GM23338 (cell line): ENCODE results near the gene A2ML1. TPM values are rescaled to one million over a fixed set of nuclear protein-coding genes. Genes with fewer than 3 reads are reported as not detected.

ENCODE experiments used
- ATAC-seq: fragments of 200-7000 bp; cut with Tn5 transposase; 3 replicates; pipeline ENCODE4 v1.9.1; 2020
- DNase-seq: peaks from one replicate; pipeline ENCODE4 v3.0.0-alpha.2; 2015; ENCODE audit warnings: low spot score
- H2AFZ ChIP-seq: fragments of 200-600 bp; sonication (generic); 2 replicates; pipeline ENCODE4 v1.8.0; 2016; ENCODE audit warnings: antibody characterized with exemption, mild to moderate bottlenecking, moderate library complexity
- H3F3A ChIP-seq: fragments of 200-600 bp; sonication (generic); replicated peaks from 2 replicates; pipeline ENCODE4 v1.8.0; 2017; ENCODE audit warnings: antibody characterized with exemption, mixed run types, low read depth
- H3K27ac ChIP-seq: fragments of 200-600 bp; sonication (generic); 2 replicates; pipeline ENCODE4 v1.6.1; 2016; ENCODE audit warnings: low read depth
- H3K27me3 ChIP-seq: fragments of 200-600 bp; sonication (generic); 2 replicates; pipeline ENCODE4 v1.8.0; 2016; ENCODE audit warnings: mild to moderate bottlenecking, mixed run types, moderate library complexity; ENCODE audit not compliant: insufficient read depth
- H3K36me3 ChIP-seq: fragments of 200-600 bp; sonication (generic); 2 replicates; pipeline ENCODE4 v1.8.0; 2016; ENCODE audit warnings: mild to moderate bottlenecking; ENCODE audit not compliant: insufficient read depth
- H3K4me1 ChIP-seq: fragments of 200-600 bp; sonication (generic); 2 replicates; pipeline ENCODE4 v1.8.0; 2016; ENCODE audit warnings: mild to moderate bottlenecking, moderate library complexity; ENCODE audit not compliant: insufficient read depth
- H3K4me2 ChIP-seq: fragments of 200-600 bp; sonication (generic); 2 replicates; pipeline ENCODE4 v1.7.1; 2017; ENCODE audit warnings: mixed run types
- H3K4me3 ChIP-seq: fragments of 200-600 bp; sonication (generic); 2 replicates; pipeline ENCODE4 v1.6.1; 2016; ENCODE audit warnings: mixed run types
- H3K79me2 ChIP-seq: fragments of 200-600 bp; sonication (generic); replicated peaks from 2 replicates; pipeline ENCODE4 v1.8.0; 2017; ENCODE audit warnings: mild to moderate bottlenecking; ENCODE audit not compliant: insufficient read depth
- H3K9me2 ChIP-seq: fragments of 200-600 bp; sonication (generic); 2 replicates; pipeline ENCODE4 v1.8.0; 2017; ENCODE audit not compliant: insufficient read depth
- H4K20me1 ChIP-seq: fragments of 200-600 bp; sonication (generic); replicated peaks from 2 replicates; pipeline ENCODE4 v1.8.0; 2017; ENCODE audit warnings: mild to moderate bottlenecking; ENCODE audit not compliant: insufficient read depth
- H3K27ac Mint-ChIP-seq: 2 replicates; pipeline ENCODE4 v1.8.0; 2020; ENCODE audit warnings: inconsistent platforms, mild to moderate bottlenecking, moderate library complexity, mixed read lengths
- H3K27me3 Mint-ChIP-seq: 3 replicates; pipeline ENCODE4 v1.8.0; 2022; ENCODE audit warnings: low read depth, mild to moderate bottlenecking, moderate library complexity, mixed read lengths, inconsistent platforms; ENCODE audit not compliant: insufficient read depth, poor library complexity
- H3K36me3 Mint-ChIP-seq: 3 replicates; pipeline ENCODE4 v1.8.0; 2021; ENCODE audit warnings: low read depth, mild to moderate bottlenecking, inconsistent platforms, moderate library complexity, mixed read lengths
- H3K4me1 Mint-ChIP-seq: 3 replicates; pipeline ENCODE4 v1.8.0; 2020; ENCODE audit warnings: mild to moderate bottlenecking, inconsistent platforms, mixed read lengths
- H3K4me3 Mint-ChIP-seq: 3 replicates; pipeline ENCODE4 v1.8.0; 2021; ENCODE audit warnings: moderate library complexity, mild to moderate bottlenecking, inconsistent platforms, mixed read lengths
- H3K9me3 Mint-ChIP-seq: 3 replicates; pipeline ENCODE4 v1.8.0; 2020; ENCODE audit warnings: moderate library complexity, mild to moderate bottlenecking, inconsistent platforms, mixed read lengths
- CREB1 ChIP-seq: fragments of 250-450 bp; sonication (Bioruptor Pico); IDR thresholded peaks from 2 replicates; pipeline ENCODE4 v1.5.0; 2020; ENCODE audit warnings: low read depth, mild to moderate bottlenecking, moderate library complexity
- EZH2phosphoT487 ChIP-seq: fragments of 200-600 bp; sonication (generic); IDR thresholded peaks from one replicate; pipeline ENCODE4 v1.8.1; 2018; ENCODE audit warnings: antibody characterized with exemption; ENCODE audit not compliant: unreplicated experiment
- JUNB ChIP-seq: IDR thresholded peaks from one replicate; pipeline ENCODE4 v1.6.1; 2016; ENCODE audit warnings: antibody characterized with exemption; ENCODE audit not compliant: unreplicated experiment
- NANOG ChIP-seq: IDR thresholded peaks from 2 replicates; pipeline ENCODE4 v1.6.1; 2016; ENCODE audit warnings: antibody characterized with exemption, borderline replicate concordance
- ZNF114 ChIP-seq: fragments of 250-450 bp; sonication (Bioruptor Pico); IDR thresholded peaks from 2 replicates; pipeline ENCODE4 v1.5.0; 2020; ENCODE audit warnings: mild to moderate bottlenecking, moderate library complexity
- ZNF331 ChIP-seq: fragments of 250-450 bp; sonication (Bioruptor Pico); IDR thresholded peaks from 2 replicates; pipeline ENCODE4 v1.5.0; 2020; ENCODE audit warnings: low read depth, mild to moderate bottlenecking, moderate library complexity
- long read RNA-seq: library from polyadenylated mRNA; unstranded; transcript quantifications from one replicate; pipeline ENCODE4 v2.0.0, GENCODE V29; 2020; ENCODE audit not compliant: unreplicated experiment
- polyA plus RNA-seq: library from polyadenylated mRNA; unstranded; fragments of >200 nt; fragmentation: Nextera tagmentation; extraction: Ambion mirVana; gene quantifications from 2 replicates; pipeline ENCODE4 v1.2.1, GENCODE V29; 2016
- total RNA-seq: library from RNA; depleted of rRNA; stranded (reverse); fragments of >200 nt; shearing (Covaris generic); gene quantifications from 2 replicates; pipeline ENCODE4 v1.2.3, GENCODE V29; 2014; rRNA removed
- TF ChIP-seq, protein P1 (sequence below), 2 experiments: fragments of 200-600 bp in 1 of 2; sonication (generic) in 1 of 2; conservative IDR thresholded peaks; 2 replicates each; pipeline versions ENCODE4 v1.5.1 to v1.6.1; 2016 to 2017; ENCODE audit warnings: antibody characterized with exemption in 2 of 2, low read depth in 2 of 2, mild to moderate bottlenecking in 2 of 2, moderate library complexity in 1 of 2
- TF ChIP-seq, protein P2 (sequence below): IDR thresholded peaks from one replicate; pipeline ENCODE4 v1.6.1; 2018; ENCODE audit warnings: antibody characterized with exemption; ENCODE audit not compliant: unreplicated experiment
- TF ChIP-seq, protein P3 (sequence below): IDR thresholded peaks from 2 replicates; pipeline ENCODE4 v1.6.1; 2016; ENCODE audit warnings: antibody characterized with exemption

A2ML1 gene
- 6.0 and 7.5 TPM in 2 replicates for total RNA-seq
- polyA plus RNA-seq, result 3.8 and 4.2 TPM in 2 replicates
- long read RNA-seq, partial matches to known transcripts, result 0 of 1 reads
- long read RNA-seq, other reads (novel, unspliced or antisense), result 1 of 1 reads

DNA sequence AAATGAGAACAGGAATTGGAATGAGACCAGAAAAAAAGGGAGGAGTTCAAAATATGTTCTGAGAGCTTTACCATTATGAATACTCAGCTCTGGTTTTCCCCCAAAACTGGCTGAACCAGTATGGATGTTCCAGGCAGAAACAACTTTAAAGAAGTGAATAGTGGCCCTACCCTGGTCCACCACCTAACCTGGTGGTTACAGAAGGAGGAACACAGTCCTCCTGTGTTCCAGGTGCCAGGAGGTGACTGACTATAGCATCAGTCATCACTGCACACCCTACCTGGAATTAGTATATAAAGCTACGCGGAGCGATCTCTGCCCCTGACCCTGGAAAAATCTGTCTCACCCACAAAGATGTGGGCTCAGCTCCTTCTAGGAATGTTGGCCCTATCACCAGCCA, at the start of gene A2ML1:
TSS of gene A2ML1 (plus strand) at position 324 of the 400 bp plus-strand sequence. CDS start at position 355, 31 bp downstream.
- TF ChIP-seq ZNF331 (no peak), EZH2phosphoT487 (no peak), ZNF114 (CRISPR knock-in tag) (no peak), CREB1 (CRISPR knock-in tag) (no peak), JUNB (no peak)
- TF ChIP-seq, protein P1, sequence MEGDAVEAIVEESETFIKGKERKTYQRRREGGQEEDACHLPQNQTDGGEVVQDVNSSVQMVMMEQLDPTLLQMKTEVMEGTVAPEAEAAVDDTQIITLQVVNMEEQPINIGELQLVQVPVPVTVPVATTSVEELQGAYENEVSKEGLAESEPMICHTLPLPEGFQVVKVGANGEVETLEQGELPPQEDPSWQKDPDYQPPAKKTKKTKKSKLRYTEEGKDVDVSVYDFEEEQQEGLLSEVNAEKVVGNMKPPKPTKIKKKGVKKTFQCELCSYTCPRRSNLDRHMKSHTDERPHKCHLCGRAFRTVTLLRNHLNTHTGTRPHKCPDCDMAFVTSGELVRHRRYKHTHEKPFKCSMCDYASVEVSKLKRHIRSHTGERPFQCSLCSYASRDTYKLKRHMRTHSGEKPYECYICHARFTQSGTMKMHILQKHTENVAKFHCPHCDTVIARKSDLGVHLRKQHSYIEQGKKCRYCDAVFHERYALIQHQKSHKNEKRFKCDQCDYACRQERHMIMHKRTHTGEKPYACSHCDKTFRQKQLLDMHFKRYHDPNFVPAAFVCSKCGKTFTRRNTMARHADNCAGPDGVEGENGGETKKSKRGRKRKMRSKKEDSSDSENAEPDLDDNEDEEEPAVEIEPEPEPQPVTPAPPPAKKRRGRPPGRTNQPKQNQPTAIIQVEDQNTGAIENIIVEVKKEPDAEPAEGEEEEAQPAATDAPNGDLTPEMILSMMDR (conservative IDR thresholded peaks at IDR 0.05; ENCODE audit: low read depth in 2 of 2), result no peak
- Mint-ChIP-seq H3K9me3 (peaks cover 13% of the 10 kb centered on the region), H3K36me3 (peaks cover 25% of the 10 kb centered on the region), H3K4me1 (peaks cover 41% of the 10 kb centered on the region), H3K27ac (peak within 1 kb of the TSS; percentile 49), H3K27me3 (peaks cover 19% of the 10 kb centered on the region), H3K4me3 (peak within 1 kb of the TSS; percentile 62; the same call in 2 of the 3 replicates)
- Histone ChIP-seq H3K79me2 (peaks cover 14% of the 10 kb centered on the region; the same call in 1 of the 2 replicates), H3K36me3 (no peaks in the 10 kb centered on the region), H3K9me2 (no peaks in the 10 kb centered on the region), H2AFZ (no peak within 1 kb of the TSS), H3K4me2 (peak within 1 kb of the TSS; percentile 2; the same call in 1 of the 2 replicates), H3K4me3 (no peak within 1 kb of the TSS), H4K20me1 (no peaks in the 10 kb centered on the region), H3K27me3 (no peaks in the 10 kb centered on the region), H3K27ac (peak within 1 kb of the TSS; percentile 56), H3F3A (peaks cover 8% of the 10 kb centered on the region), H3K4me1 (peaks cover 34% of the 10 kb centered on the region)
- ATAC-seq (no peak), DNase-seq (no peak)

DNA sequence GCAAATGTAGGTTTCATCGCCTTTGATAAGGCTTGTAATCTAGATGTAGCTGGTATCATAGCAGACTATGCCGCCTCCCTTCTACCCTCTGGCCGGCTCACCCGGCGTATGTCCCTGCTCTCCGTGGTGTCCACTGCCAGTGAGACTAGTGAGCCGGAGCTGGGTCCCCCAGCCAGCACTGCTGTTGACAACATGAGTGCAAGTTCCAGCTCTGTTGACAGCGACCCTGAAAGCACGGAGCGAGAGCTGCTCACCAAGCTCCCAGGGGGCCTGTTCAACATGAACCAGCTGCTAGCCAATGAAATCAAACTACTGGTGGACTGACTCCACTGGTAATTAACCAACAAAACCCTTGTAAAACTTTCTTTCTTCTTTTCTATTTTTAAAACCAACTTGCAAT, 49.0 kb upstream of the A2ML1 start:
- H3K9me2 ChIP-seq, result no peaks in the 10 kb centered on the region
- H3K79me2 ChIP-seq, result peaks cover 27% of the 10 kb centered on the region; the same call in 1 of the 2 replicates
- Mint-ChIP-seq H3K36me3 (peaks cover 28% of the 10 kb centered on the region), H3K27me3 (peaks cover 8% of the 10 kb centered on the region), H3K4me3 (no peak overlapping the region), H3K4me1 (peaks cover 36% of the 10 kb centered on the region), H3K9me3 (no peaks in the 10 kb centered on the region), H3K27ac (0 out of 2 replicates have a peak overlapping the region, but pooled peaks have one; percentile 25)
- peaks cover 17% of the 10 kb centered on the region for H3K4me1 ChIP-seq
- DNase-seq, result no peak
- no peak for ATAC-seq
- H3K27me3 ChIP-seq, result no peaks in the 10 kb centered on the region
- 0 out of 2 replicates have a peak, but pooled peaks cover 2% of the 10 kb centered on the region for H3K36me3 ChIP-seq
- H3F3A ChIP-seq, result no peaks in the 10 kb centered on the region
- H2AFZ ChIP-seq, result no peak overlapping the region
- H3K4me2 ChIP-seq, result no peak overlapping the region
- no peak overlapping the region for H3K4me3 ChIP-seq
- no peak overlapping the region for H3K27ac ChIP-seq
- peaks cover 7% of the 10 kb centered on the region; the same call in 1 of the 2 replicates for H4K20me1 ChIP-seq
- TF ChIP-seq NANOG (no peak), JUNB (no peak), ZNF114 (CRISPR knock-in tag) (no peak)
- TF ChIP-seq, protein P2, sequence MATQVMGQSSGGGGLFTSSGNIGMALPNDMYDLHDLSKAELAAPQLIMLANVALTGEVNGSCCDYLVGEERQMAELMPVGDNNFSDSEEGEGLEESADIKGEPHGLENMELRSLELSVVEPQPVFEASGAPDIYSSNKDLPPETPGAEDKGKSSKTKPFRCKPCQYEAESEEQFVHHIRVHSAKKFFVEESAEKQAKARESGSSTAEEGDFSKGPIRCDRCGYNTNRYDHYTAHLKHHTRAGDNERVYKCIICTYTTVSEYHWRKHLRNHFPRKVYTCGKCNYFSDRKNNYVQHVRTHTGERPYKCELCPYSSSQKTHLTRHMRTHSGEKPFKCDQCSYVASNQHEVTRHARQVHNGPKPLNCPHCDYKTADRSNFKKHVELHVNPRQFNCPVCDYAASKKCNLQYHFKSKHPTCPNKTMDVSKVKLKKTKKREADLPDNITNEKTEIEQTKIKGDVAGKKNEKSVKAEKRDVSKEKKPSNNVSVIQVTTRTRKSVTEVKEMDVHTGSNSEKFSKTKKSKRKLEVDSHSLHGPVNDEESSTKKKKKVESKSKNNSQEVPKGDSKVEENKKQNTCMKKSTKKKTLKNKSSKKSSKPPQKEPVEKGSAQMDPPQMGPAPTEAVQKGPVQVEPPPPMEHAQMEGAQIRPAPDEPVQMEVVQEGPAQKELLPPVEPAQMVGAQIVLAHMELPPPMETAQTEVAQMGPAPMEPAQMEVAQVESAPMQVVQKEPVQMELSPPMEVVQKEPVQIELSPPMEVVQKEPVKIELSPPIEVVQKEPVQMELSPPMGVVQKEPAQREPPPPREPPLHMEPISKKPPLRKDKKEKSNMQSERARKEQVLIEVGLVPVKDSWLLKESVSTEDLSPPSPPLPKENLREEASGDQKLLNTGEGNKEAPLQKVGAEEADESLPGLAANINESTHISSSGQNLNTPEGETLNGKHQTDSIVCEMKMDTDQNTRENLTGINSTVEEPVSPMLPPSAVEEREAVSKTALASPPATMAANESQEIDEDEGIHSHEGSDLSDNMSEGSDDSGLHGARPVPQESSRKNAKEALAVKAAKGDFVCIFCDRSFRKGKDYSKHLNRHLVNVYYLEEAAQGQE, result no peak
- TF ChIP-seq, protein P1 (conservative IDR thresholded peaks at IDR 0.05; ENCODE audit: low read depth in 2 of 2), result no peak
- TF ChIP-seq, protein P3, sequence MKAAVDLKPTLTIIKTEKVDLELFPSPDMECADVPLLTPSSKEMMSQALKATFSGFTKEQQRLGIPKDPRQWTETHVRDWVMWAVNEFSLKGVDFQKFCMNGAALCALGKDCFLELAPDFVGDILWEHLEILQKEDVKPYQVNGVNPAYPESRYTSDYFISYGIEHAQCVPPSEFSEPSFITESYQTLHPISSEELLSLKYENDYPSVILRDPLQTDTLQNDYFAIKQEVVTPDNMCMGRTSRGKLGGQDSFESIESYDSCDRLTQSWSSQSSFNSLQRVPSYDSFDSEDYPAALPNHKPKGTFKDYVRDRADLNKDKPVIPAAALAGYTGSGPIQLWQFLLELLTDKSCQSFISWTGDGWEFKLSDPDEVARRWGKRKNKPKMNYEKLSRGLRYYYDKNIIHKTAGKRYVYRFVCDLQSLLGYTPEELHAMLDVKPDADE, result no peak
